Muscle of leg (tissue), 11 donors: ENCODE data around the gene SNPH. TPM values are rescaled to one million over a fixed set of nuclear protein-coding genes. Genes with fewer than 3 reads are reported as not detected.
"Not testable (repeated sequence)": the region's sequence is repeated elsewhere in the genome, so short reads cannot be mapped to it uniquely, and the experiment has no call there.

Experiments
- DNase-seq: peaks from one replicate; pipeline ENCODE4 v3.0.0; 2013
- H3K27ac ChIP-seq: one replicate; pipeline ENCODE4 v1.5.1; 2013; ENCODE audit warnings: mild to moderate bottlenecking, low read length, control low read depth
- H3K27me3 ChIP-seq: one replicate; pipeline ENCODE4 v1.6.1; 2013; ENCODE audit warnings: low read length; ENCODE audit not compliant: control insufficient read depth, insufficient read depth
- H3K36me3 ChIP-seq: one replicate; pipeline ENCODE4 v1.6.1; 2013; ENCODE audit warnings: low read length; ENCODE audit not compliant: control insufficient read depth, insufficient read depth
- H3K4me1 ChIP-seq: one replicate; pipeline ENCODE4 v1.6.1; 2013; ENCODE audit warnings: low read length; ENCODE audit not compliant: control insufficient read depth, insufficient read depth
- H3K4me3 ChIP-seq: one replicate; pipeline ENCODE4 v1.5.1; 2013; ENCODE audit warnings: low read length, control low read depth
- H3K9me3 ChIP-seq: replicated peaks from 2 replicates; pipeline ENCODE4 v1.6.1; 2013; ENCODE audit warnings: low read depth, low read length; ENCODE audit not compliant: control insufficient read depth
- WGBS: methylation state at CpG from one replicate; pipeline ENCODE4 v1.1.5; 2013; ENCODE audit warnings: missing lambda C conversion rate; ENCODE audit not compliant: insufficient coverage; 5-methylcytosine and 5-hydroxymethylcytosine counted together
- polyA plus RNA-seq, 8 donors: library from polyadenylated mRNA; unstranded; fragments of 120-200 nt; gene quantifications; one replicate each; pipeline versions ENCODE4 v1.2.1 to v1.2.3, GENCODE V29; 2013; ENCODE audit warnings: inconsistent platforms in 1 of 8, low replicate concordance in 1 of 8; ENCODE audit not compliant: insufficient read length in 8 of 8, insufficient read depth in 1 of 8
- total RNA-seq: library from RNA; stranded (reverse); fragments of 120-200 nt; gene quantifications from one replicate; pipeline ENCODE4 v1.2.4, GENCODE V29; 2013

SNPH gene
- total and polyA plus RNA-seq, 9 donors, result 3.9 to 8.0 (median 5.5) TPM

GRCh38 chr20:1337441-1337840 lies 71.3 kb downstream of the SNPH start:
- Histone ChIP-seq H3K27ac (peak overlapping the region; percentile 65), H3K36me3 (peaks cover 18% of the 10 kb centered on the region), H3K27me3 (no peaks in the 10 kb centered on the region), H3K9me3 (no peaks in the 10 kb centered on the region), H3K4me3 (no peak overlapping the region), H3K4me1 (peaks cover 10% of the 10 kb centered on the region)
- DNase-seq, result no peak
- no CpG with 5 or more reads among the region's 5 CpGs for WGBS

GRCh38 chr20:1338096-1338495 lies 72.0 kb downstream of the SNPH start:
- H3K4me3 ChIP-seq, result no peak overlapping the region
- peak overlapping the region; percentile 65 for H3K27ac ChIP-seq
- no peaks in the 10 kb centered on the region for H3K9me3 ChIP-seq
- H3K27me3 ChIP-seq, result no peaks in the 10 kb centered on the region
- no peak for DNase-seq
- WGBS, result 100% methylated on average over 3 of the region's 5 CpGs
- peaks cover 13% of the 10 kb centered on the region for H3K36me3 ChIP-seq
- peaks cover 11% of the 10 kb centered on the region for H3K4me1 ChIP-seq

GRCh38 chr20:1338801-1339200 lies 72.7 kb downstream of the SNPH start:
- H3K36me3 ChIP-seq, result peaks cover 6% of the 10 kb centered on the region
- peaks cover 11% of the 10 kb centered on the region for H3K4me1 ChIP-seq
- WGBS, result 81% methylated on average over 2 of the region's 4 CpGs
- no peaks in the 10 kb centered on the region for H3K27me3 ChIP-seq
- no peak overlapping the region for H3K4me3 ChIP-seq
- H3K27ac ChIP-seq, result no peak overlapping the region
- no peak for DNase-seq
- no peaks in the 10 kb centered on the region for H3K9me3 ChIP-seq

- Histone ChIP-seq H3K4me3 (no peak overlapping the region), H3K27me3 (no peaks in the 10 kb centered on the region), H3K36me3 (no peaks in the 10 kb centered on the region), H3K27ac (no peak overlapping the region), H3K9me3 (no peaks in the 10 kb centered on the region), H3K4me1 (peaks cover 11% of the 10 kb centered on the region)
- no peak for DNase-seq
- 78% methylated on average over 4 of the region's 5 CpGs for WGBS
These were observed 75.6 kb downstream of the SNPH start for GRCh38 chr20:1341561-1342265.

- not testable (repeated sequence) for H3K27ac ChIP-seq, DNase-seq, H3K27me3 ChIP-seq, H3K36me3 ChIP-seq, H3K4me1 ChIP-seq, H3K9me3 ChIP-seq, H3K4me3 ChIP-seq
- 91% methylated on average over 6 of the region's 8 CpGs for WGBS
These were observed 77.5 kb downstream of the SNPH start for GRCh38 chr20:1343446-1344124.

GRCh38 chr20:1345030-1345755 lies 79.1 kb downstream of the SNPH start:
- WGBS, result 100% methylated on average over 1 of the region's 4 CpGs
- Histone ChIP-seq H3K9me3 (peaks cover 7% of the 10 kb centered on the region), H3K4me1 (peaks cover 5% of the 10 kb centered on the region), H3K27me3 (no peaks in the 10 kb centered on the region), H3K36me3 (no peaks in the 10 kb centered on the region), H3K4me3 (no peak overlapping the region), H3K27ac (no peak overlapping the region)
- no peak for DNase-seq

DNA sequence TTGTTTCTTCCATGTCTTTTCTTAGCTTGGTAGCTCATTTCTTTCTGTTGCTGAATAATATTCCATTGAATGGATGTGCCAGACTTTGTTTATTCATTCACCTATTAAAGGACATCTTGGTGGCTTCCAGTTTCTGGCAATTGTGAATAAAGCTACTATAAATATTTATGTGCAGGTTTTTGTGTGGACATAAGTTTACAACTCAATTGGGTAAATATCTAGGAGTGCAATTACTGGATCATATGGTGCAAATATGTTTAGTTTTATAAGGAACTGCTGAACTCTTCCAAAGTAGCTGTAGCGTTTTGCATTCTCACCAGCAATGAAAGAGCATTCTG lies 79.6 kb downstream of the SNPH start:
- WGBS, result no CpG with 5 or more reads among the region's 1 CpG
- H3K9me3 ChIP-seq, result peaks cover 7% of the 10 kb centered on the region
- H3K27me3 ChIP-seq, result no peaks in the 10 kb centered on the region

DNA sequence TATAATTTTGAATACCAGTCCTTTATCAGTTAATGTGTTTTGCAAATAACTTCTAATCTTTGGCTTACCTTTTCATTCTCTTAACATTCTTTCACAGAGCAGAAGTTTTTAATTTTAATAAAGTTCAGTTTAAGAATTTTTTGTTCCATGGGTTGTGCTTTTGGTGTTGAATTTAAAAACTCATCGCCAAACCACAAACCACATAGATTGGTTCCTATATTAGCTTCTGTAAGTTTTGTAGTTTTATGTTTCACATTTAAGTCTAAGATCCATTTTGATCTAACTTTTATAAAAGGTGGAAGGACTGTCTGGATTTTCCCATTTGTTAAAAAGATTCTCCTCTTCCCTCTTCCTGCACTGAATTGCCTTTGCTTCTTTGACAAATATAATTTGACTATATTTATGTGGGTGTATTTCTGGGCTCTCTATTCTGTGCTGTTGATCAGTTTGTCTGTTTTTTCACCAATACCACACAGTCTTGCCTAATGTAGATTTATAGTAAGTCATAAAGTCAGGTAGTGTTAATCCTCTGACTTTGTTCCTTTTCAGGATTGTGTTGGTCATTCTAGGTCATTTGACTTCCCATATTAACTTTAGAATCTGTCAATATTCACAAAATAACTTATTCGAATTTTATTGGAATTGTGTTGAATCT lies 80.3 kb downstream of the SNPH start:
- H3K27me3 ChIP-seq, result no peaks in the 10 kb centered on the region
- H3K4me3 ChIP-seq, result no peak overlapping the region
- no peak overlapping the region for H3K27ac ChIP-seq
- peaks cover 5% of the 10 kb centered on the region for H3K4me1 ChIP-seq
- H3K9me3 ChIP-seq, result peaks cover 7% of the 10 kb centered on the region
- no CpG with 5 or more reads among the region's 2 CpGs for WGBS
- H3K36me3 ChIP-seq, result no peaks in the 10 kb centered on the region
- no peak for DNase-seq

More for the DNA sequence above, 79.6 kb downstream of the SNPH start:
- Histone ChIP-seq H3K27ac (no peak overlapping the region), H3K4me3 (no peak overlapping the region), H3K4me1 (peaks cover 5% of the 10 kb centered on the region), H3K36me3 (no peaks in the 10 kb centered on the region)
- DNase-seq, result no peak

DNA sequence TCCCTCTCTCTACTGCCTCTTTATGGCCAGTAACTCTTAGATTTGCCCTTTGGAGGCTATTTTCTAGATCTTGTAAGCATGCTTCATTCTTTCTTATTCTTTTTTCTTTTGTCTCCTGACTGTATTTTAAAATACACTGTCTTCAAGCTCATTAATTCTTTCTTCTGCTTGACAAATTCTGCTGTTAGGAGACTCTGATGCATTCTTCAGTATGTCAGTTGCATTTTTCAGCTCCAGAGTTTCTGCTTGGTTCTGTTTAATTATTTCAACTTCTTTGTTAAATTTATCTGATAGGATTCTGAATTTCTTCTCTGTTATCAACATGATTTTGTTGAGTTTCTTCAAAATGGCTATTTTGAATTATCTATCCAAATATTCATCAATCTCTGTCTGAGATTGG lies 87.9 kb downstream of the SNPH start:
- H3K36me3 ChIP-seq, result peaks cover 28% of the 10 kb centered on the region
- H3K27ac ChIP-seq, result no peak overlapping the region
- H3K4me1 ChIP-seq, result no peaks in the 10 kb centered on the region
- H3K27me3 ChIP-seq, result no peaks in the 10 kb centered on the region
- H3K4me3 ChIP-seq, result no peak overlapping the region
- no peak for DNase-seq
- peaks cover 10% of the 10 kb centered on the region for H3K9me3 ChIP-seq
